T-cell (primary cell): ENCODE measurements around the gene TMEM245. TPM values are rescaled to one million over a fixed set of nuclear protein-coding genes. Genes with fewer than 3 reads are reported as not detected.

Experiments used
- ATAC-seq, 4 experiments: fragments of 200-7000 bp in 3 of 4; fragments of 150-1000 bp in 1 of 4; cut with Tn5 transposase; replicated peaks in 1 of 4; 1 replicate in 3 of 4; 2 replicates in 1 of 4; pipeline ENCODE4 v1.10.0; 2021; ENCODE audit warnings: moderate library complexity in 3 of 4, mild to moderate bottlenecking in 2 of 4, moderate number of reproducible peaks in 1 of 4
- CTCF ChIA-PET, 2 donors: fragments of 300-600 bp; sonication (Branson Sonifier 250); formaldehyde crosslinking; loops; one replicate each; lab custom pipeline; 2022; ENCODE audit warnings: antibody characterized with exemption in 2 of 2; lab: Charles Lee
- POLR2A ChIA-PET, 2 donors: fragments of 300-600 bp; sonication (Branson Sonifier 250); formaldehyde crosslinking; loops; one replicate each; lab custom pipeline; 2022; ENCODE audit warnings: antibody characterized with exemption in 2 of 2; lab: Charles Lee
- DNase-seq, 35 experiments: peaks; one replicate each; pipeline versions ENCODE4 v3.0.0 to v3.0.0-alpha.2; 2013 to 2023
- H3K27ac ChIP-seq: one replicate; pipeline ENCODE4 v1.5.1; 2013; ENCODE audit warnings: low read length
- H3K27me3 ChIP-seq, 2 experiments: replicated peaks in 1 of 2; 1 replicate in 1 of 2; 2 replicates in 1 of 2; pipeline versions ENCODE4 v1.6.1 to v1.7.0; 2013; ENCODE audit warnings: low read length in 1 of 2, mixed read lengths in 1 of 2; ENCODE audit not compliant: control insufficient read depth in 2 of 2, insufficient read depth in 2 of 2; ENCODE audit errors: extremely low read depth in 1 of 2
- H3K36me3 ChIP-seq, 2 donors: 1 replicate in 1 of 2; 2 replicates in 1 of 2; pipeline versions ENCODE4 v1.6.1 to v1.7.0; 2013; ENCODE audit warnings: low read length in 1 of 2; ENCODE audit not compliant: control insufficient read depth in 2 of 2, insufficient read depth in 1 of 2; ENCODE audit errors: extremely low read depth in 1 of 2
- H3K4me1 ChIP-seq, 2 experiments: 1 replicate in 1 of 2; 2 replicates in 1 of 2; pipeline versions ENCODE4 v1.6.1 to v1.7.0; 2013; ENCODE audit warnings: low read length in 2 of 2, mixed read lengths in 1 of 2; ENCODE audit not compliant: insufficient read depth in 2 of 2, control insufficient read depth in 1 of 2; ENCODE audit errors: extremely low read depth in 1 of 2
- H3K4me3 ChIP-seq, 2 donors: 1 replicate in 1 of 2; 2 replicates in 1 of 2; pipeline versions ENCODE4 v1.5.1 to v1.7.0; 2013; ENCODE audit warnings: mild to moderate bottlenecking in 2 of 2, low read length in 1 of 2, moderate library complexity in 1 of 2; ENCODE audit not compliant: control insufficient read depth in 1 of 2; ENCODE audit errors: extremely low read depth in 1 of 2
- H3K9me3 ChIP-seq: 2 replicates; pipeline ENCODE4 v1.7.0; 2013
- H3K27ac Mint-ChIP-seq, 2 donors: one replicate each; pipeline ENCODE4 v1.8.0; 2020 to 2021; ENCODE audit warnings: mild to moderate bottlenecking in 2 of 2, mixed read lengths in 2 of 2
- H3K27me3 Mint-ChIP-seq, 2 donors: one replicate each; pipeline ENCODE4 v1.8.0; 2021 to 2022; ENCODE audit warnings: mixed read lengths in 2 of 2
- H3K36me3 Mint-ChIP-seq: one replicate; pipeline ENCODE4 v1.8.0; 2021; ENCODE audit warnings: mixed read lengths
- H3K4me1 Mint-ChIP-seq, 3 donors: one replicate each; pipeline ENCODE4 v1.8.0; 2020 to 2022; ENCODE audit warnings: mixed read lengths in 3 of 3, mild to moderate bottlenecking in 1 of 3
- H3K4me3 Mint-ChIP-seq, 3 donors: one replicate each; pipeline ENCODE4 v1.8.0; 2020 to 2022; ENCODE audit warnings: mild to moderate bottlenecking in 3 of 3, mixed read lengths in 3 of 3, moderate library complexity in 3 of 3
- H3K9me3 Mint-ChIP-seq, 3 donors: one replicate each; pipeline ENCODE4 v1.8.0; 2020 to 2022; ENCODE audit warnings: mixed read lengths in 3 of 3
- WGBS: methylation state at CpG from one replicate; pipeline ENCODE4 v1.1.5; 2013; ENCODE audit warnings: missing lambda C conversion rate; ENCODE audit not compliant: insufficient coverage; 5-methylcytosine and 5-hydroxymethylcytosine counted together
- total RNA-seq, 35 experiments: library from RNA in 6 of 35; stranded (reverse) in 6 of 35; fragments of 120-200 nt in 1 of 35; gene quantifications; one replicate each; pipeline versions ENCODE4 v1.2.1 to v1.2.4 and lab custom pipeline; 2013 to 2026

The TMEM245 gene
- total RNA-seq, 5 donors from 2014 or later (not counting 1 experiment from before 2014, with no cell fraction given): 32.5 to 68.1 (median 52.5) TPM

GRCh38 chr9:109164042-109164441 is 44.3 kb upstream of the TMEM245 start:
- no peak overlapping the region for H3K4me3 ChIP-seq
- no peak for ATAC-seq
- peaks cover 0 to 2% of the 10 kb centered on the region in 2 experiments for H3K4me1 ChIP-seq
- WGBS: 100% methylated on average over 1 of the region's 5 CpGs
- Mint-ChIP-seq H3K27me3 (peaks cover 44 to 57% of the 10 kb centered on the region in 2 donors), H3K36me3 (no peaks in the 10 kb centered on the region), H3K4me3 (no peak overlapping the region), H3K4me1 (peaks cover 2 to 5% (median 4%) of the 10 kb centered on the region in 3 donors), H3K27ac (no peak overlapping the region), H3K9me3 (peaks cover 0 to 7% (median 3%) of the 10 kb centered on the region in 3 donors)
- POLR2A ChIA-PET: no interaction called here
- no peak overlapping the region for H3K27ac ChIP-seq
- DNase-seq: no peak
- H3K36me3 ChIP-seq: no peaks in the 10 kb centered on the region
- peaks cover 4 to 25% of the 10 kb centered on the region in 2 experiments for H3K27me3 ChIP-seq
- H3K9me3 ChIP-seq: no peaks in the 10 kb centered on the region
- CTCF ChIA-PET: no interaction called here

- H3K9me3 Mint-ChIP-seq: peaks cover 0 to 7% (median 3%) of the 10 kb centered on the region in 3 donors
- peaks cover 2 to 5% (median 4%) of the 10 kb centered on the region in 3 donors for H3K4me1 Mint-ChIP-seq
- no peak overlapping the region for H3K4me3 Mint-ChIP-seq
- H3K36me3 Mint-ChIP-seq: no peaks in the 10 kb centered on the region
- H3K27me3 Mint-ChIP-seq: peaks cover 38 to 52% of the 10 kb centered on the region in 2 donors
- no peak for ATAC-seq
- H3K27me3 ChIP-seq: peaks cover 4 to 23% of the 10 kb centered on the region in 2 experiments
- H3K27ac ChIP-seq: no peak overlapping the region
- H3K27ac Mint-ChIP-seq: no peak overlapping the region
- no peaks in the 10 kb centered on the region for H3K36me3 ChIP-seq
- 100% methylated on average over 1 of the region's 1 CpG for WGBS
- H3K4me3 ChIP-seq: no peak overlapping the region
- ChIA-PET POLR2A (no interaction called here), CTCF (no interaction called here)
- no peaks in the 10 kb centered on the region for H3K9me3 ChIP-seq
- no peak for DNase-seq
- peaks cover 0 to 2% of the 10 kb centered on the region in 2 experiments for H3K4me1 ChIP-seq
Measured at GRCh38 chr9:109163194-109163593, 43.4 kb upstream of the TMEM245 start.

GRCh38 chr9:109162677-109163076 is 42.9 kb upstream of the TMEM245 start:
- peaks cover 2 to 5% (median 4%) of the 10 kb centered on the region in 3 donors for H3K4me1 Mint-ChIP-seq
- no peak for DNase-seq
- ChIA-PET POLR2A (interaction anchor here in 1 of 2 donors (0.6 kb wide), 1 partner anchor 154 kb away, joined by 7 read pairs; no protein-coding TSS in a partner anchor), CTCF (no interaction called here)
- Histone ChIP-seq H3K27me3 (peaks cover 4 to 21% of the 10 kb centered on the region in 2 experiments), H3K4me1 (peaks cover 0 to 2% of the 10 kb centered on the region in 2 experiments), H3K36me3 (no peaks in the 10 kb centered on the region), H3K9me3 (no peaks in the 10 kb centered on the region), H3K4me3 (no peak overlapping the region), H3K27ac (no peak overlapping the region)
- peaks cover 36 to 49% of the 10 kb centered on the region in 2 donors for H3K27me3 Mint-ChIP-seq
- H3K4me3 Mint-ChIP-seq: no peak overlapping the region
- H3K36me3 Mint-ChIP-seq: no peaks in the 10 kb centered on the region
- WGBS: 25% methylated on average over 1 of the region's 3 CpGs
- no peak overlapping the region for H3K27ac Mint-ChIP-seq
- H3K9me3 Mint-ChIP-seq: peaks cover 0 to 7% (median 3%) of the 10 kb centered on the region in 3 donors
- ATAC-seq: no peak

- no peaks in the 10 kb centered on the region for H3K4me1 Mint-ChIP-seq
- no peak overlapping the region for H3K4me3 ChIP-seq
- no CpG with 5 or more reads among the region's 3 CpGs for WGBS
- no peak for ATAC-seq
- DNase-seq: no peak
- ChIA-PET POLR2A (no interaction called here), CTCF (no interaction called here)
- peaks cover 32 to 42% of the 10 kb centered on the region in 2 donors for H3K27me3 Mint-ChIP-seq
- no peaks in the 10 kb centered on the region for H3K4me1 ChIP-seq
- no peaks in the 10 kb centered on the region for H3K36me3 ChIP-seq
- peaks cover 4 to 14% of the 10 kb centered on the region in 2 experiments for H3K27me3 ChIP-seq
- H3K4me3 Mint-ChIP-seq: no peak overlapping the region
- no peak overlapping the region for H3K27ac Mint-ChIP-seq
- no peak overlapping the region for H3K27ac ChIP-seq
- peaks cover 0 to 7% (median 3%) of the 10 kb centered on the region in 3 donors for H3K9me3 Mint-ChIP-seq
- H3K9me3 ChIP-seq: no peaks in the 10 kb centered on the region
- H3K36me3 Mint-ChIP-seq: no peaks in the 10 kb centered on the region
Measured at GRCh38 chr9:109161471-109161870, 41.7 kb upstream of the TMEM245 start.

GRCh38 chr9:109159583-109159982 is 39.8 kb upstream of the TMEM245 start:
- H3K27me3 ChIP-seq: peaks cover 0 to 8% of the 10 kb centered on the region in 2 experiments
- DNase-seq (no peak), ATAC-seq (no peak)
- H3K9me3 Mint-ChIP-seq: peaks cover 0 to 4% (median 0%) of the 10 kb centered on the region in 3 donors
- H3K36me3 Mint-ChIP-seq: no peaks in the 10 kb centered on the region
- no peaks in the 10 kb centered on the region for H3K4me1 Mint-ChIP-seq
- H3K27me3 Mint-ChIP-seq: peaks cover 15 to 25% of the 10 kb centered on the region in 2 donors
- H3K27ac Mint-ChIP-seq: no peak overlapping the region
- H3K36me3 ChIP-seq: no peaks in the 10 kb centered on the region
- H3K4me3 Mint-ChIP-seq: no peak overlapping the region
- H3K27ac ChIP-seq: no peak overlapping the region
- H3K4me3 ChIP-seq: no peak overlapping the region
- ChIA-PET POLR2A (no interaction called here), CTCF (no interaction called here)
- H3K9me3 ChIP-seq: no peaks in the 10 kb centered on the region
- H3K4me1 ChIP-seq: no peaks in the 10 kb centered on the region
- WGBS: no CpG with 5 or more reads among the region's 4 CpGs

- ChIA-PET POLR2A (no interaction called here), CTCF (no interaction called here)
- Mint-ChIP-seq H3K4me1 (no peaks in the 10 kb centered on the region), H3K27me3 (peaks cover 9 to 19% of the 10 kb centered on the region in 2 donors), H3K4me3 (no peak overlapping the region), H3K27ac (no peak overlapping the region), H3K36me3 (peaks cover 1% of the 10 kb centered on the region), H3K9me3 (peaks cover 1 to 9% (median 7%) of the 10 kb centered on the region in 3 donors)
- H3K27ac ChIP-seq: no peak overlapping the region
- H3K9me3 ChIP-seq: peaks cover 3% of the 10 kb centered on the region
- H3K4me3 ChIP-seq: no peak overlapping the region
- DNase-seq: no peak
- peaks cover 0 to under 1% of the 10 kb centered on the region in 2 experiments for H3K27me3 ChIP-seq
- H3K36me3 ChIP-seq: peaks cover 0 to 2% of the 10 kb centered on the region in 2 donors
- H3K4me1 ChIP-seq: no peaks in the 10 kb centered on the region
- no peak for ATAC-seq
Measured at GRCh38 chr9:109158651-109159050, 38.9 kb upstream of the TMEM245 start.
